GM08714 (cell line): ENCODE results near the gene ADGRF3.
"Not testable (repeated sequence)": the region's sequence is repeated elsewhere in the genome, so short reads cannot be mapped to it uniquely, and the experiment has no call there.

Source experiments
- H3K4me3 ChIP-seq: fragments of 200-500 bp; sonication (Bioruptor generic); 2 replicates; pipeline ENCODE4 v1.5.1; 2014; ENCODE audit warnings: mild to moderate bottlenecking, low read length, inconsistent platforms
- ZNF274 ChIP-seq: IDR thresholded peaks from 2 replicates; pipeline ENCODE4 v1.6.1; 2012; ENCODE audit warnings: mild to moderate bottlenecking, low read depth, low read length

The ADGRF3 gene

GRCh38 chr2:26346454-26347053 lies at the start of gene ADGRF3:
ADGRF3 (minus strand) TSS chr2:26346789; CDS start chr2:26346234, 555 bp downstream.
- no peak for TF ChIP-seq ZNF274
- peak within 1 kb of the TSS; percentile 96 for H3K4me3 ChIP-seq

- H3K4me3 ChIP-seq: no peak overlapping the region
- TF ChIP-seq ZNF274: no peak
Measured at GRCh38 chr2:26395394-26395793, 48.8 kb upstream of the ADGRF3 start.

- TF ChIP-seq ZNF274: no peak
- H3K4me3 ChIP-seq: no peak overlapping the region
Measured at GRCh38 chr2:26394694-26395093, 48.1 kb upstream of the ADGRF3 start.

GRCh38 chr2:26387189-26387588 lies 40.6 kb upstream of the ADGRF3 start:
- TF ChIP-seq ZNF274: no peak
- H3K4me3 ChIP-seq: no peak overlapping the region

- no peak overlapping the region for H3K4me3 ChIP-seq
- no peak for TF ChIP-seq ZNF274
Measured at GRCh38 chr2:26384597-26384996, 38.0 kb upstream of the ADGRF3 start.

- TF ChIP-seq ZNF274: no peak
- no peak overlapping the region for H3K4me3 ChIP-seq
Measured at GRCh38 chr2:26384183-26384582, 37.6 kb upstream of the ADGRF3 start.

- H3K4me3 ChIP-seq: no peak overlapping the region
- TF ChIP-seq ZNF274: no peak
Measured at GRCh38 chr2:26382564-26382963, 36.0 kb upstream of the ADGRF3 start.

- no peak overlapping the region for H3K4me3 ChIP-seq
Measured at GRCh38 chr2:26380281-26380680, 33.7 kb upstream of the ADGRF3 start.

GRCh38 chr2:26376799-26377198 lies 30.2 kb upstream of the ADGRF3 start:
- no peak overlapping the region for H3K4me3 ChIP-seq
- no peak for TF ChIP-seq ZNF274

More at GRCh38 chr2:26380281-26380680, 33.7 kb upstream of the ADGRF3 start:
- no peak for TF ChIP-seq ZNF274

- H3K4me3 ChIP-seq: not testable (repeated sequence)
Measured at GRCh38 chr2:26370909-26371308, 24.3 kb upstream of the ADGRF3 start.

- H3K4me3 ChIP-seq: not testable (repeated sequence)
Measured at GRCh38 chr2:26369664-26370063, 23.1 kb upstream of the ADGRF3 start.

- TF ChIP-seq ZNF274: no peak
Measured at GRCh38 chr2:26366957-26367356, 20.4 kb upstream of the ADGRF3 start.

GRCh38 chr2:26364669-26365068 lies 18.1 kb upstream of the ADGRF3 start:
- no peak for TF ChIP-seq ZNF274

More at GRCh38 chr2:26366957-26367356, 20.4 kb upstream of the ADGRF3 start:
- no peak overlapping the region for H3K4me3 ChIP-seq

GRCh38 chr2:26363958-26364357 lies 17.4 kb upstream of the ADGRF3 start:
- H3K4me3 ChIP-seq: no peak overlapping the region
- no peak for TF ChIP-seq ZNF274

More at GRCh38 chr2:26364669-26365068, 18.1 kb upstream of the ADGRF3 start:
- no peak overlapping the region for H3K4me3 ChIP-seq

- no peak overlapping the region for H3K4me3 ChIP-seq
- TF ChIP-seq ZNF274: no peak
Measured at GRCh38 chr2:26363323-26363722, 16.7 kb upstream of the ADGRF3 start.

- no peak overlapping the region for H3K4me3 ChIP-seq
- TF ChIP-seq ZNF274: no peak
Measured at GRCh38 chr2:26359886-26360473, 13.4 kb upstream of the ADGRF3 start.

- TF ChIP-seq ZNF274: no peak
Measured at GRCh38 chr2:26356771-26357170, 10.2 kb upstream of the ADGRF3 start.

More at GRCh38 chr2:26356771-26357170, 10.2 kb upstream of the ADGRF3 start:
- H3K4me3 ChIP-seq: no peak overlapping the region
